LoVo (cell line): ENCODE data around the gene TAS1R1.

Experiments
- DNase-seq: peaks from one replicate; pipeline ENCODE4 v3.0.0-alpha.2; 2016; ENCODE audit warnings: low spot score

The TAS1R1 gene

GRCh38 chr1:6603915-6604558 lies 48.9 kb downstream of the TAS1R1 start:
- DNase-seq: peak; percentile 47

- DNase-seq: no peak
Observed at GRCh38 chr1:6612641-6613360, 57.7 kb downstream of the TAS1R1 start.

- DNase-seq: peak; percentile 99
Observed at GRCh38 chr1:6613361-6614018, 58.4 kb downstream of the TAS1R1 start, which contains the start of gene PHF13. Gene PHF13 (plus strand): TSS chr1:6613731. CDS start chr1:6614067, 336 bp downstream.

- no peak for DNase-seq
Observed at GRCh38 chr1:6614019-6614928, 59.2 kb downstream of the TAS1R1 start.

- no peak for DNase-seq
Observed at GRCh38 chr1:6614929-6615785, 60.0 kb downstream of the TAS1R1 start.

- DNase-seq: no peak
Observed at GRCh38 chr1:6619045-6619444, 63.9 kb downstream of the TAS1R1 start.

GRCh38 chr1:6621429-6622391 lies 66.6 kb downstream of the TAS1R1 start:
- DNase-seq: no peak

- no peak for DNase-seq
Observed at GRCh38 chr1:6622396-6623152, 67.5 kb downstream of the TAS1R1 start.

GRCh38 chr1:6623269-6623965 lies 68.3 kb downstream of the TAS1R1 start:
- DNase-seq: no peak

- DNase-seq: peak; percentile 83
Observed at GRCh38 chr1:6624710-6625583, 69.8 kb downstream of the TAS1R1 start, which contains the start of gene THAP3. Gene THAP3 (plus strand): TSS chr1:6624868. CDS start chr1:6625219, 351 bp downstream.

GRCh38 chr1:6625584-6626149 lies 70.6 kb downstream of the TAS1R1 start:
- peak; percentile 5 for DNase-seq

GRCh38 chr1:6627031-6627430 lies 71.9 kb downstream of the TAS1R1 start:
- no peak for DNase-seq

- DNase-seq: no peak
Observed at GRCh38 chr1:6627841-6628545, 72.9 kb downstream of the TAS1R1 start.

GRCh38 chr1:6628971-6629479 lies 73.9 kb downstream of the TAS1R1 start:
- DNase-seq: no peak
